GM21381 (cell line): ENCODE data around the gene MSI2.
A peak's percentile ranks its signal among the peaks of the same experiment; 100 is the strongest.

ENCODE experiments used
- ATAC-seq: cut with Tn5 transposase; IDR thresholded peaks from one replicate; pipeline ENCODE4 v1.9.1; 2021; ENCODE audit warnings: mild to moderate bottlenecking, moderate library complexity; ENCODE audit not compliant: unreplicated experiment

Gene MSI2

GRCh38 chr17:57468932-57469775, 212.8 kb downstream of the MSI2 start:
- ATAC-seq = peak; percentile 48

GRCh38 chr17:57470906-57471305, 214.6 kb downstream of the MSI2 start:
- ATAC-seq = no peak

GRCh38 chr17:57471868-57472368, 215.6 kb downstream of the MSI2 start:
- ATAC-seq = no peak

GRCh38 chr17:57475796-57476195, 219.5 kb downstream of the MSI2 start:
- no peak for ATAC-seq

DNA sequence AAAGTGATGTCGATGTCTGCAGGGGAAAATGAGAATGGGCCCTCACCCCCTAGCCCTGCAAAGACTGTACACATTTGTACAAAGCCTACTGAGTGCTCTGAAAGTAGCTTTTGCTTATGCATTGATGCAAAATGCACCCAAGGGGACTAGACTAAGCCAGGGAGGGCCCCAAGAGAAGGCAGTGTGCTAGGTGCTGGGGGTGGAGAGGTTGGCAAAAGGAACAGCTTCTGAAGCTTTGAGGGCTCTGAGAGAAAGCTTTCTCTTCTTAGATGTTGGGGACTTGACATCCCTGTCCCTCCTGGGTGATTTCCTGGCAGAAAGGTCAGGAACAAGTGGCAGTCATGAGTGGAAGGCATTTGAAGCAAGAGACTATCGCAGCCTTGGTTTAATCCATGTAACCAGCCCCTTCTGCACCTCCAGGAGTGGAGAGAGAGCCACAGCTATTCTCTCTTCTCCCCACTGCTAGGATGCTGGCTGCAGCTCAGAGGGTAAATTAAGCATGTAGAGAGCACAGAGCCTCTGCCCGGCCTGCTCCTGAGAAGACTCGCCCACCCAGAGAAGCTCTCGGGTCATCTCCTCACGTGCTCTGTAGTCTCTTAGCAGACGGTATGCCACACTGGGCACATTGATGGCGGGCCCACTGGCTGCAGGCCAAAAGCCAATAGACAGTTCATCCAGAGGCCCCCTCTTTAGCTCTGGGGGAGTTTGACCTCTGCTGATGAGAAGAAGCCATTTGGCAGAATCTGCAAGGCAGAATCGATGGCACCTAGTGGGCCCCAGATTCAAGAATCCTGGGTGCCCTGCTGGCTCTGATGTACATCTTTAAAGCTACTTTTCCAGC, 221.4 kb downstream of the MSI2 start:
- ATAC-seq = no peak

DNA sequence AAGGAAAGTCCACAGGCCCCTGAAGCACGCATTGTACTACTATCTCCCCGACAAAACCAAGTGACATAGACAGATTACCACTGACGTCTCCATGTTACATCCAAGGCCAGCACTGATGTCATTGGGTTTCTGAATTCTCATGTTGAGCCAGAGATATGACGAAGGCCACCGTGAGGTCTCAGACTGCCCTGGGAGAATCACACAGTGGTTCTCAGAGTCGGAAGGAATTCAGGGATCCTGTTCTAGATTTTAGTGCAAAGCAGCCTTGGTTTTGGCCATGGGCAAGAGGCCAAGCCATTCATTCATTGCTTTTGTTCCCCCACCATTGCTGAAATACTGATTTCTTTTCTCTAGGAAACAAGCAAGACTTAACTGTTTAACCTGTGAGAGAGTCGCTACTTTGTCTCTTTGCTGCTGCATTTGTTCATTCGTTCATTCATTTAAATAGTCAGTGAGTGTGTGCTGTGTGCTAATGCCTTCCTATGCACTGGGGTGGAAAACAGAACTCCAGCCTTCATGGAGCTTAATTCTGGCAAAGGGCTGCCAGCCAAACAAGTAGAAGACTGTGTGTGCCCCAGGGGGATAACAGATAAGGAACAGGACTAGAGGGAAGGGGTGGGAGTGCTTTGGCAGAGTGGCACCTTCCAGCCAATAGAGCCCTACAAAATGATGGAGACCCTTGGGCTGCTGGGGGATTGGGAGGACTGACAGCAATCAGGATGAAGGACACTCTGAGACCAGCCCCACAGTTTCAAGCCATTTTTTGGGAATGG, 222.3 kb downstream of the MSI2 start:
- no peak for ATAC-seq

GRCh38 chr17:57480438-57481196, 224.3 kb downstream of the MSI2 start:
- ATAC-seq = no peak

DNA sequence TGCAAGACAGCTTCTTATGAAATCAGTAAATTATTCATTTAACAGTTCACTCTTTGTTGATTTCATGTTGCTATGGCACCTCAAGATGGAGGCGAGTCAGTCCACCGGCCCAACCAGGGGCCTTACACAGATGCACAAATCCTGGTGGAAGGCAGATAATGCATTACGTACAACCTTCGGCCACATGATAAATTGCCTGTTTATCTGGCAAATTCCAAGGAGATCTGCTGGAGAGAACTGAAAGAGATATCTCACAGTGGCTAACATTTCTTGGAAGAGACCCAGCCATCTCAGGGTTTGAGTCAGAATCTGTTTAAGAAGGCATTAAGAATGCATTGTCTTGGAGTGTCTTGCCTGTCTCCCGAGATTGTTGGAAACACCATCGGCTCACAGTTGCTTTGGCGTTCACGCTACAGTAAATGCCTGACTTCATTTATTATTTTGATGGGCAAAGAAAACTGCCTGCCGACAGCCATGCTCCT, 225.6 kb downstream of the MSI2 start:
- ATAC-seq = no peak

DNA sequence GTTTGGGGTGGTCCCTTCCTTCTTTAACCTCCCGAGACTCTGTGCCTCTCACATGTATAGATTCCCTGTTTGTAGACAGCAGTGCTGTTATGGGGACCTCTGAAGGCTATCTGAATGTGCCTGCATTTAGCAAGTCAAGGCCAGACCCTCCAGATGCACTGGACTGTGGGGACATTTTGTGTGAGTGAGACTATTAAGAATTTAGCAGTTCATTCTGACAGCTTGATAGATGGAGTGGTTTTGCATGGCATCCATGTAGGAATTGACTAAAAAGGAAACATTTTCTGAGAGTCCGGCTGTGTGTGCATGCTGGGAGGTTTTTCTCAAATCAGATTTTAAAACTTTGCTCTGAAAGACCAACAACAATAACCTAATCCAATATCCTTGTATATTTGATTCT, 226.3 kb downstream of the MSI2 start:
- no peak for ATAC-seq

- ATAC-seq = no peak
Measured at GRCh38 chr17:57484081-57484666, 227.9 kb downstream of the MSI2 start.

DNA sequence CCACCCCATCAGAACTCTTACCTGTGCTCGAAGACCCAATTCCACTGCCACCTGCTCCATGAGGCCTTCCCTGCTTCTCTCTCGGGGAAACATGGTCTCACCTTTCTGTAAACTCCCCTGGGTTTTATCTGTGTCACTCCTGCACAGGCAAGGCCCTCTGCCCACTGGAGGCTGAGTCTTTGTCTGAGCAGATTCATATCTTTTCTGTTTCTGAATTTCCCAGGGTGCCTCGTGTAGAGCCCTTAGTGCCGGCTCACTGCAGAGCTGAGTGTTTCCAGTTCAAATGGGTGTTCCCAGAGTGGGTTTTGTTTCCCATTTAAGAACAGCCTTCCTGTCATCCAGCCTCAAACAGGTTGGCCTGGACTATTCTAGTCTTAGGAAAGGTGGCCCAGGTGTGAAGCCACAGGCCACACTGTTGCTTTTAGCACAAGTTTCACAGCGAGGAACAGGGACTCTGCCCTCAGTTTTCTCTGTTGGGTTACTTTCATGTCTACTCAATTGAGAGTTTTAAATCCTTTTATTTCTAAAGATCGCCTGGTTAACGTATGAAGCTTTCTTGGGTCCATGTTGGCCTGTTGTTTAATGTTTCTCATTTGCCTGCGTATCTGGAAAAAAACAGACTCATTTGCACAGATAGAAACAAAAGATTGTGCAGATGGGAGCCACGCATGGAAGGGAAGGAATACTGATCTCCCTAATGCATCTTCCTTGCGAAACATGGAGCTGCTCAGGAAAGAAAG, 228.7 kb downstream of the MSI2 start:
- no peak for ATAC-seq

DNA sequence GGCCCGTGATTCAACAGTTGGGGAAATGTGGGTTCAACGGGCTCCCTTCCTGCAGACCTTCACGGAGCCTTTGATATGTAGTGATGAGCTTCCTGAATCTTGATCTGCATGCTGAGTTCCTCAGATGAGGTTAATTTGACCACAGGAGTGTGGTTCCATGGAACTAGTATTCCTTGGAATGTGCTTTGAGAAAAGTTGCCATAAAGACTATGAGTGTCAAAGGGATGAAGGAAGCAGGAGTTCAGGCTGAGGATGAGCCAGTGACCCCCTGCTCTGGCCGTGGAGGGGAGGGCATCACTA, 229.2 kb downstream of the MSI2 start:
- no peak for ATAC-seq

- ATAC-seq = no peak
Measured at GRCh38 chr17:57485916-57486881, 229.9 kb downstream of the MSI2 start.

- no peak for ATAC-seq
Measured at GRCh38 chr17:57486882-57487301, 230.6 kb downstream of the MSI2 start.

DNA sequence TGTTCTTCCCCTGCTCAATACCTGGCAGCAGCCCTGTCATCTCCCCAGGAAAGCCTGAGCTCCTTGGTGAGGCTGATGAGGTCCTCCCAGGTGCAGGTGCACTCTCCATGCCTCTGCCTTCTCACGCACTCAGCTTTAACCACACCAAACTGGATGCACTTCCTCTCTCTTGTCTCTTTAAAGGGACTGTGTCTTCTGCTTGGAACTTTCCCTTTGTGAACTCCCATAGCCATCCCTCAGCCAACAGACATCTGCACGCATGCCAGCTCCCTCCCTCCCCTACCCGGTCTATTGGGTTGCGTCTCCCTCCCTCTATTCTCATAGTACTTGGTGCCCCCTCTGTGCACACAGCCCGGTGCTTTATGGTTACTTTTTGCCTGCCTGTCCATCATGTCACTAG, 231.2 kb downstream of the MSI2 start:
- ATAC-seq = no peak

GRCh38 chr17:57488856-57489255, 232.5 kb downstream of the MSI2 start:
- ATAC-seq = no peak

DNA sequence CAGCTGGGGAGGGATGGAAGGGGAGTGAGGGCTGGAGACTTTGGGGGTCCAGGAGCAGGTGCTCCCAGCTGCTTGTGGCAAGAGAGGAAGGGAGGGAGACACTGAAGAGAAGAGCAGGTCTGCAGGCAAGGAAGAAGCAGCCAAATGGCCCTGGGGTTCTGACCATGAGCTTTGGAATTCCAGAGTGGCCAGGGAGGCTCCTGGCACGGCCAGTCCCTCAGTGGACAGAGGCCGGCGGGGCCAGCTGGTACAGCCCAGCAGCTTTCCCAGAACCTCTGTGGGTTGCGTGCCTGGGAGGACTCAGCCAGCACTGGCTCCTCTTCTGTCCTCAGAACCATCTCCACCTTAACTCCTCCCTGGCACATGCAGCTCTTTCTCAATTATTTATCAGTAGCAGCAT, 233.0 kb downstream of the MSI2 start:
- ATAC-seq = no peak
